Heart left ventricle (tissue), 16 donors: ENCODE data around the gene LTB4R. TPM values are rescaled to one million over a fixed set of nuclear protein-coding genes. Genes with fewer than 3 reads are reported as not detected.
"Not testable (repeated sequence)": the region's sequence is repeated elsewhere in the genome, so short reads cannot be mapped to it uniquely, and the experiment has no call there.

Source experiments
- ATAC-seq, 4 donors: fragments of 200-7000 bp; cut with Tn5 transposase; one replicate each; pipeline ENCODE4 v1.9.1; 2020 to 2022; ENCODE audit warnings: moderate library complexity in 4 of 4, mild to moderate bottlenecking in 3 of 4, moderate number of reproducible peaks in 1 of 4
- DNase-seq, 5 donors: peaks; one replicate each; pipeline ENCODE4 v3.0.0-alpha.2; 2020
- H3K27ac ChIP-seq, 12 donors: fragments of 200-600 bp; sonication (generic) in 4 of 12; one replicate each; pipeline versions ENCODE4 v1.5.0 to v1.8.0; 2016 to 2022; ENCODE audit warnings: mild to moderate bottlenecking in 2 of 12
- H3K27me3 ChIP-seq, 9 donors: fragments of 200-600 bp; sonication (generic) in 2 of 9; one replicate each; pipeline versions ENCODE4 v1.5.1 to v1.8.0; 2016 to 2022; ENCODE audit warnings: mild to moderate bottlenecking in 3 of 9
- H3K36me3 ChIP-seq, 9 donors: fragments of 200-600 bp; sonication (generic) in 2 of 9; one replicate each; pipeline versions ENCODE4 v1.5.0 to v1.8.0; 2018 to 2022; ENCODE audit warnings: mild to moderate bottlenecking in 2 of 9
- H3K4me1 ChIP-seq, 12 donors: fragments of 200-600 bp; sonication (generic) in 4 of 12; one replicate each; pipeline versions ENCODE4 v1.5.0 to v1.8.0; 2016 to 2022; ENCODE audit warnings: mild to moderate bottlenecking in 3 of 12
- H3K4me3 ChIP-seq, 12 donors: fragments of 200-600 bp; sonication (generic) in 4 of 12; one replicate each; pipeline versions ENCODE4 v1.5.0 to v1.8.0; 2017 to 2022; ENCODE audit warnings: mild to moderate bottlenecking in 9 of 12, moderate library complexity in 4 of 12
- H3K9me3 ChIP-seq, 12 donors: fragments of 200-600 bp; sonication (generic) in 4 of 12; one replicate each; pipeline versions ENCODE4 v1.5.0 to v1.8.0; 2016 to 2022; ENCODE audit warnings: mild to moderate bottlenecking in 1 of 12
- CTCF ChIP-seq, 12 donors: fragments of 200-600 bp; sonication (generic) in 4 of 12; IDR thresholded peaks; one replicate each; pipeline versions ENCODE4 v1.5.0 to v1.8.0; 2018 to 2022; ENCODE audit warnings: antibody characterized with exemption in 12 of 12, mild to moderate bottlenecking in 5 of 12
- POLR2A ChIP-seq, 2 donors: fragments of 450-650 bp; IDR thresholded peaks; one replicate each; pipeline ENCODE4 v1.6.1; 2017; ENCODE audit warnings: antibody characterized with exemption in 2 of 2, mild to moderate bottlenecking in 2 of 2, moderate library complexity in 2 of 2
- WGBS, 4 donors: extraction: QIAGEN DNeasy Blood & Tissue Kit in 2 of 4; methylation state at CpG; one replicate each; pipeline versions ENCODE4 v1.1.5 to v1.1.7; 2013 to 2018; 5-methylcytosine and 5-hydroxymethylcytosine counted together
- intact Hi-C, 10 donors: fragments of 100-400 bp; cut with DNase I; formaldehyde crosslinking; loops; one replicate each; pipeline versions ENCODE4 v1.11.1 to v1.14.2; 2022
- polyA plus RNA-seq, 2 donors: library from polyadenylated mRNA; stranded (reverse); fragments of 200-250 nt; gene quantifications; one replicate each; pipeline ENCODE4 v1.2.3, GENCODE V29; 2013
- total RNA-seq, 9 donors: library from RNA; depleted of rRNA in 2 of 9; stranded (reverse); fragments of >200 nt in 2 of 9; fragmentation: NEBNext Ultra II Directional in 3 of 9; extraction: Animal tissue kit (Norgen Biotek cat#: 25700) in 3 of 9; gene quantifications; one replicate each; pipeline versions ENCODE4 v1.1.0 to v1.2.4, GENCODE V29; 2016 to 2023
- donor health status: ischemic (EF 13 %, LVEDD 7.1; RV severe dilation, severe dysfunction).
- donor health status: healthy with polysubstance abuse.
- donor health status: DM: no; HTN: yes; CAD: no.
- donor health status: DM: no; HTN: no; CAD: no.
- donor health status: ischemic (EF 25% LVEDD 6.9; RV normal size, moderate dysfunction).
- donor health status: ischemic (EF 25% LVEDD 5.7; RV mildly dilated, moderate dysfunction).
- donor health status: healthy.
- donor health status: DM: yes; HTN: yes; CAD: no.
- donor health status: ischemic (EF 35%, LVEDD 5.7; RV mildly dilated, moderate dysfunction).
- donor health status: nonischemic (EF 11% LVEDD 7.7; RV severe dilation, severe dysfunction).
- donor health status: DM: yes; HTN: yes; CAD: no.
- donor health status: PGD.
- donor health status: ischemic (EF 29% LVEDD 5.4; RV normal size, mild dysfunction).
- donor health status: nonischemic (EF 23%, LVEDD 6.1; RV moderate dilation, normal function).

Gene LTB4R
- total and polyA plus RNA-seq, 11 donors: 0.92 to 8.8 (median 1.7) TPM

GRCh38 chr14:24327303-24327702, 16.0 kb downstream of the LTB4R start:
- intact Hi-C loops: no loop called here
- Histone ChIP-seq H3K27me3 (peaks cover 0 to 2% (median 0%) of the 10 kb centered on the region in 9 donors), H3K4me3 (no peak overlapping the region), H3K27ac (peak overlapping the region in 2 of 12 donors; percentile 1 to 78), H3K4me1 (peaks cover under 1 to 57% (median 7%) of the 10 kb centered on the region in 12 donors), H3K36me3 (peaks cover 0 to 46% (median 17%) of the 10 kb centered on the region in 9 donors), H3K9me3 (no peaks in the 10 kb centered on the region)
- TF ChIP-seq CTCF (IDR thresholded peaks at IDR 0.05) (no peak), POLR2A (IDR thresholded peaks at IDR 0.05) (no peak)
- WGBS, 4 donors: 57 to 96% (median 95%) methylated on average over 2 of the region's 2 CpGs
- peak in 2 of 4 donors; percentile 14 to 16 for ATAC-seq
- no peak for DNase-seq

GRCh38 chr14:24327914-24328313, 16.6 kb downstream of the LTB4R start:
- 3 to 6% (median 4%) methylated on average over 8 to 9 of the region's 9 CpGs for WGBS, 4 donors
- H3K9me3 ChIP-seq, H3K27me3 ChIP-seq, H3K4me3 ChIP-seq, ATAC-seq, intact Hi-C loops: not testable (repeated sequence)
- H3K36me3 ChIP-seq: peaks cover 0 to 40% (median 16%) of the 10 kb centered on the region in 9 donors
- peak in 2 of 5 donors; percentile 56 to 63 for DNase-seq
- H3K27ac ChIP-seq: peak overlapping the region in 1 of 12 donors; percentile 78
- peaks cover 6 to 64% (median 13%) of the 10 kb centered on the region in 12 donors for H3K4me1 ChIP-seq
- TF ChIP-seq CTCF (IDR thresholded peaks at IDR 0.05): peak; percentile 40 to 73 (median 58)

- Histone ChIP-seq H3K4me1 (peaks cover 6 to 76% (median 20%) of the 10 kb centered on the region in 12 donors), H3K36me3 (peaks cover 0 to 29% (median 12%) of the 10 kb centered on the region in 9 donors), H3K27me3 (peaks cover 0 to 18% (median 5%) of the 10 kb centered on the region in 9 donors), H3K9me3 (no peaks in the 10 kb centered on the region), H3K27ac (peak overlapping the region in 1 of 12 donors; percentile 77), H3K4me3 (no peak overlapping the region)
- TF ChIP-seq CTCF (IDR thresholded peaks at IDR 0.05) (no peak), POLR2A (IDR thresholded peaks at IDR 0.05) (no peak)
- ATAC-seq (no peak), DNase-seq (no peak)
- intact Hi-C loops: no loop called here
- WGBS, 4 donors: 81 to 89% (median 87%) methylated on average over 8 to 12 of the region's 12 CpGs
Measured at GRCh38 chr14:24329073-24329663, 17.9 kb downstream of the LTB4R start.

- peak in 2 of 4 donors; percentile 9 to 25 for ATAC-seq
- Histone ChIP-seq H3K4me3 (no peak overlapping the region), H3K36me3 (peaks cover 0 to 25% (median 9%) of the 10 kb centered on the region in 9 donors), H3K27ac (peak overlapping the region in 1 of 12 donors; percentile 77), H3K9me3 (no peaks in the 10 kb centered on the region), H3K4me1 (peaks cover 6 to 82% (median 25%) of the 10 kb centered on the region in 12 donors), H3K27me3 (peaks cover 0 to 24% (median 10%) of the 10 kb centered on the region in 9 donors)
- DNase-seq: peak in 4 of 5 donors; percentile 48 to 84 (median 58)
- 65 to 83% (median 77%) methylated on average over 4 to 9 of the region's 9 CpGs for WGBS, 4 donors
- intact Hi-C loops: loop anchor here in 4 of 10 donors (5.0 kb wide), 3 partner anchors 83 to 108 kb away; no protein-coding TSS in a partner anchor
- TF ChIP-seq CTCF (IDR thresholded peaks at IDR 0.05) (no peak), POLR2A (IDR thresholded peaks at IDR 0.05) (no peak)
Measured at GRCh38 chr14:24329736-24330135, 18.4 kb downstream of the LTB4R start.
